ENCODE data around the gene DHX34.
"Not testable (repeated sequence)": the region's sequence is repeated elsewhere in the genome, so short reads cannot be mapped to it uniquely, and the experiment has no call there.

DHX34 gene

GRCh38 chr19:47379381-47379938 is 30.3 kb downstream of the DHX34 start:
- H3K4me3 ChIP-seq (ENCODE audit: low read depth, low read length): no peak overlapping the region

GRCh38 chr19:47380559-47380958 is 31.4 kb downstream of the DHX34 start:
- no peak overlapping the region for H3K4me3 ChIP-seq (ENCODE audit: low read depth, low read length)
- no peak for DNase-seq (ENCODE audit: low read depth, low spot score)
- ChIA-PET CTCF (interaction anchor here (2.0 kb wide), 1 partner anchor 11 kb away, joined by 12 read pairs; no protein-coding TSS in a partner anchor), POLR2A (no interaction called here)
- no peak for TF ChIP-seq CTCF (IDR thresholded peaks at IDR 0.05; ENCODE audit: insufficient read depth, low read length, missing control alignments)

More at GRCh38 chr19:47379381-47379938, 30.3 kb downstream of the DHX34 start:
- ChIA-PET CTCF (interaction anchor here (2.0 kb wide), 1 partner anchor 12 kb away, joined by 12 read pairs; no protein-coding TSS in a partner anchor), POLR2A (no interaction called here)
- no peak for DNase-seq (ENCODE audit: low read depth, low spot score)
- TF ChIP-seq CTCF (IDR thresholded peaks at IDR 0.05; ENCODE audit: insufficient read depth, low read length, missing control alignments): no peak

GRCh38 chr19:47381121-47381520 is 32.0 kb downstream of the DHX34 start:
- H3K4me3 ChIP-seq (ENCODE audit: low read depth, low read length): no peak overlapping the region
- no peak for TF ChIP-seq CTCF (IDR thresholded peaks at IDR 0.05; ENCODE audit: insufficient read depth, low read length, missing control alignments)
- ChIA-PET POLR2A (no interaction called here), CTCF (interaction anchor here (1.1 to 2.0 kb wide), 3 partner anchors 10 to 85 kb away, joined by 4 to 12 read pairs (median 8); no protein-coding TSS in a partner anchor)
- DNase-seq (ENCODE audit: low read depth, low spot score): no peak

GRCh38 chr19:47381653-47382279 is 32.7 kb downstream of the DHX34 start:
- CTCF ChIA-PET: interaction anchor here (1.1 to 1.4 kb wide), 2 partner anchors 10 to 86 kb away, joined by 4 to 8 read pairs; no protein-coding TSS in a partner anchor

GRCh38 chr19:47383890-47384289 is 34.8 kb downstream of the DHX34 start:
- CTCF ChIA-PET: interaction anchor here (1.1 to 2.3 kb wide), 2 partner anchors 8 to 35 kb away, joined by 8 to 11 read pairs; partner anchors contain the start of gene DHX34
- H3K4me3 ChIP-seq (ENCODE audit: low read depth, low read length); DNase-seq (ENCODE audit: low read depth, low spot score); POLR2A ChIA-PET: not testable (repeated sequence)

More at GRCh38 chr19:47381653-47382279, 32.7 kb downstream of the DHX34 start:
- no peak overlapping the region for H3K4me3 ChIP-seq (ENCODE audit: low read depth, low read length)
- no peak for DNase-seq (ENCODE audit: low read depth, low spot score)
- POLR2A ChIA-PET: no interaction called here
- TF ChIP-seq CTCF (IDR thresholded peaks at IDR 0.05; ENCODE audit: insufficient read depth, low read length, missing control alignments): no peak

DNA sequence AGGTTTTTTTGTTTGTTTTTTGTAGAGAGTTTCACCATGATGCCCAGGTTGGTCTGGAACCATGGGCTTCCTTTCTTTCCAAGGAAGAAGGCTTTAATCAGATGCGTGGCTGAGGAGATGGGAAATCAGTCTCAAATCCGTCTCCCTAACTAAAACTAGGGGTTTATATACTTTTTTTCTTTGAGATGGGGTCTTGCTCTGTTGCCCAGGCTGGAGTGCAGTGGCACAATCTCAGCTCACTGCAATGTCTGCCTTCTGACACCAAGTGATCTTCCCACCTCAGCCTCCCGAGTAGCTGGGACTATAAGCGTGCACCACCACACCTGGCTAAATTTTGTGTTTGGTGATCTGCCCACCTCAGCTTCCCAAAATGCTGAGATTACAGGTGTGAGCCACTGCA is 35.4 kb downstream of the DHX34 start:
- POLR2A ChIA-PET; H3K4me3 ChIP-seq (ENCODE audit: low read depth, low read length); DNase-seq (ENCODE audit: low read depth, low spot score): not testable (repeated sequence)
- CTCF ChIA-PET: interaction anchor here (1.1 to 8.7 kb wide), 3 partner anchors 10 to 93 kb away, joined by 3 to 284 read pairs (median 11); partner anchors contain the start of gene DHX34

DNA sequence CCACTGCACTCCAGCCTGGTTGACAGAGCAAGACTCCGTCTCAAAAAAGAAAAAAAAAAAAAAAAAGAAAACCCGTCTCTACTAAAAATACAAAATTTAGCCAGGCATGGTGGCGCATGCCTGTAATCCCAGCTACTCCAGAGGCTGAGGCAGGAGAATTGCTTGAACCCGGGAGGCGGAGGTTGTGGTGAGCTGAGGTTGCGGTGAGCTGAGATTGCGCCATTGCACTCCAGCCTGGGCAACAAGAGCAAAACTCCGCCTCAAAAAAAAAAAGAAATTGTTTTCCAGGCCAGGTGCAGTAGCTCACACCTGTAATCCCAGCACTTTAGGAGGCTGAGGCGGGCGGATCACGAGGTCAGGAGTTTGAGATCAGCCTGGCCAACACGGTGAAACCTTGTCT is 37.5 kb downstream of the DHX34 start:
- CTCF ChIA-PET: interaction anchor here (8.7 kb wide), 1 partner anchor 95 kb away, joined by 284 read pairs; no protein-coding TSS in a partner anchor
- H3K4me3 ChIP-seq (ENCODE audit: low read depth, low read length); DNase-seq (ENCODE audit: low read depth, low spot score); POLR2A ChIA-PET: not testable (repeated sequence)

- H3K4me3 ChIP-seq (ENCODE audit: low read depth, low read length); POLR2A ChIA-PET; DNase-seq (ENCODE audit: low read depth, low spot score): not testable (repeated sequence)
- CTCF ChIA-PET: interaction anchor here (8.7 kb wide), 1 partner anchor 96 kb away, joined by 284 read pairs; no protein-coding TSS in a partner anchor
Measured at GRCh38 chr19:47387623-47388022, 38.5 kb downstream of the DHX34 start.

DNA sequence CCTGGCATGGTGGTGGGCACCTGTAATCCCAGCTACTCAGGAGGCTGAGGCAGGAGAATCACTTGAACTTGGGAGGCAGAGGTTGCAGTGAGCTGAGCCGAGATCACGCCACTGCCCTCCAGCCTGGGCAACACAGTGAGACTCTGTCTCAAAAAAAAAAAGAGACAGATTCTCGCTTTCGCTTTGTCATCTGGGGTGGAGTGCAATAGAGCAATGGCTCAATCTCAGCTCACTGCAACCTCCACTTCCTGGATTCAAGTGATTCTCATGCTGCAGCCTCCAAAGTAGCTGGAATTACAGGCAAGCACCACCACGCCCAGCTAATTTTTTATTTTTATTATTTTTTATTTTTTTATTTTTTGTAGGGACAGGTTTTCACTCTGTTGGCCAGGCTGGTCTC is 39.6 kb downstream of the DHX34 start:
- DNase-seq (ENCODE audit: low read depth, low spot score); H3K4me3 ChIP-seq (ENCODE audit: low read depth, low read length): not testable (repeated sequence)
- POLR2A ChIA-PET: interaction anchor here (0.6 kb wide), 1 partner anchor 39 kb away, joined by 3 read pairs; no protein-coding TSS in a partner anchor
- CTCF ChIA-PET: interaction anchor here (1.1 to 8.7 kb wide), 4 partner anchors 12 to 178 kb away, joined by 3 to 284 read pairs (median 48); partner anchors contain the start of gene DHX34

Measured in AG04449 (cell line).